ENCODE data around the gene MEI1. TPM values are rescaled to one million over a fixed set of nuclear protein-coding genes. Genes with fewer than 3 reads are reported as not detected.
A peak's percentile ranks its signal among the peaks of the same experiment; 100 is the strongest.
"Not testable (repeated sequence)": the region's sequence is repeated elsewhere in the genome, so short reads cannot be mapped to it uniquely, and the experiment has no call there.

MEI1 gene
- total RNA-seq, 4 donors from 2014 or later, result 0.29 TPM; not detected in 3

DNA sequence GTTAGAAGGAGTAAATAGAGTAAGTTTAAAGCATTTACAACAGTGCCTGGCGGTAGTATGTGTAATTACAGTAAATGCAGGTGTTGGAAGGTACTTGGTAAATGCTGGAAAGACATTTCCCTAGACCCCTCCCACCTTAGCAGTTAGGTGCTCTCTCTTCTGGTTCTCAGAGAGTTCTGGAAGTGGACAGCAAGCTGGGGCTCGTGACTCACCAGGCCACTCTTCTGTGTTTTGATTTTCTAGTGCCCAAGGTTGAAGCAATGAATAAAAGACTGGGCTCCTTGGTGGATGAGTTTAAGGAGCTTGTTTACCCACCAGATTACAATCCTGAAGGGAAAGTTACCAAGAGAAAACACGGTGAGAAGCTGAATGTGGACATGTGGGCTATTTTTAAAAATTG, 38.2 kb upstream of the MEI1 start:
- TF ChIP-seq CTCF (IDR thresholded peaks at IDR 0.05 in 4 of 5, conservative IDR thresholded peaks at IDR 0.05 in 1 of 5) (no peak), POLR2A (IDR thresholded peaks at IDR 0.05) (no peak)
- DNase-seq (no peak), ATAC-seq (no peak)
- no peak overlapping the region for H3K4me3 ChIP-seq
- no peaks in the 10 kb centered on the region for H3K9me3 ChIP-seq
- peaks cover 4 to 81% of the 10 kb centered on the region in 2 donors for H3K36me3 ChIP-seq
- no peaks in the 10 kb centered on the region for H3K27me3 ChIP-seq
- in situ Hi-C loops (cut with MboI; ENCODE audit: low sequenced_read_pairs in 4 of 4), result no loop called here
- peak overlapping the region in 3 of 4 donors; percentile 39 to 55 (median 54) for H3K27ac ChIP-seq
- peaks cover 0 to 5% of the 10 kb centered on the region in 2 donors for H3K4me1 ChIP-seq
- intact Hi-C loops (cut with DNase I; ENCODE audit: low total_unique reads), result no loop called here

DNA sequence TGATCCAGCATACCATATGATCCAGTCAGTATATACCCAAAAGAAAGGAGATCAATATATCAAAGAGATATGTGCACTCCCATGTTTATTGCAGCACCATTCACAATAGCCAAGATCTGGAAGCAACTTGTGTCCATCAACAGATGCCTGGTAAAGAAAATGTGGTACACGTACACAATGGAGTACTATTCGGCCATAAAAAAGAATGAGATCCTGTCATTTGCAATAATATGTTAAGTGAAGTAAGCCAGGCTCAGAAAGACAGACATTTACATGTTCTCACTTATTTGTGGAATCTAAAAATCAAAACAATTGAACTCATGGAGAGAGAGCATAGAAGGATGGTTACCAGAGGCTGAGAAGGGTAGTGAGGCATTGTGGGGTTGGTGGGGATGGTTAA, 37.6 kb upstream of the MEI1 start:
- no peak overlapping the region for H3K4me3 ChIP-seq
- no peak for DNase-seq
- no peak overlapping the region for H3K27ac ChIP-seq
- in situ Hi-C loops (cut with MboI; ENCODE audit: low sequenced_read_pairs in 4 of 4) (no loop called here), intact Hi-C loops (cut with DNase I; ENCODE audit: low total_unique reads) (no loop called here)
- H3K9me3 ChIP-seq, result no peaks in the 10 kb centered on the region
- TF ChIP-seq CTCF (IDR thresholded peaks at IDR 0.05 in 4 of 5, conservative IDR thresholded peaks at IDR 0.05 in 1 of 5) (no peak), POLR2A (IDR thresholded peaks at IDR 0.05) (no peak)
- ATAC-seq, result no peak
- H3K36me3 ChIP-seq, result peaks cover 4 to 75% of the 10 kb centered on the region in 2 donors
- H3K27me3 ChIP-seq, result no peaks in the 10 kb centered on the region
- peaks cover 0 to 5% of the 10 kb centered on the region in 2 donors for H3K4me1 ChIP-seq

DNA sequence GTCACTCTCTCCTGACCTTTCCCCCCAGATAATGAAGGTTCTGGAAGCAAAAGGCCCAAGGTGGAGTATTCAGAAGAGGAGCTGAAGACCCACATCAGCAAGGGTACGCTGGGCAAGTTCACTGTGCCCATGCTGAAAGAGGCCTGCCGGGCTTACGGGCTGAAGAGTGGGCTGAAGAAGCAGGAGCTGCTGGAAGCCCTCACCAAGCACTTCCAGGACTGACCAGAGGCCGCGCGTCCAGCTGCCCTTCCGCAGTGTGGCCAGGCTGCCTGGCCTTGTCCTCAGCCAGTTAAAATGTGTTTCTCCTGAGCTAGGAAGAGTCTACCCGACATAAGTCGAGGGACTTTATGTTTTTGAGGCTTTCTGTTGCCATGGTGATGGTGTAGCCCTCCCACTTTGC, 35.7 kb upstream of the MEI1 start:
- Histone ChIP-seq H3K4me1 (peaks cover 0 to 14% of the 10 kb centered on the region in 2 donors), H3K36me3 (peaks cover 0 to 56% of the 10 kb centered on the region in 2 donors)
- ATAC-seq; H3K9me3 ChIP-seq; H3K27me3 ChIP-seq; H3K27ac ChIP-seq; DNase-seq; H3K4me3 ChIP-seq; intact Hi-C loops (cut with DNase I; ENCODE audit: low total_unique reads); in situ Hi-C loops (cut with MboI; ENCODE audit: low sequenced_read_pairs in 4 of 4): not testable (repeated sequence)

GRCh38 chr22:41664490-41664889, 34.8 kb upstream of the MEI1 start:
- in situ Hi-C loops (cut with MboI; ENCODE audit: low sequenced_read_pairs in 4 of 4), result no loop called here
- intact Hi-C loops (cut with DNase I; ENCODE audit: low total_unique reads), result no loop called here
- H3K36me3 ChIP-seq, result peaks cover 0 to 47% of the 10 kb centered on the region in 2 donors

DNA sequence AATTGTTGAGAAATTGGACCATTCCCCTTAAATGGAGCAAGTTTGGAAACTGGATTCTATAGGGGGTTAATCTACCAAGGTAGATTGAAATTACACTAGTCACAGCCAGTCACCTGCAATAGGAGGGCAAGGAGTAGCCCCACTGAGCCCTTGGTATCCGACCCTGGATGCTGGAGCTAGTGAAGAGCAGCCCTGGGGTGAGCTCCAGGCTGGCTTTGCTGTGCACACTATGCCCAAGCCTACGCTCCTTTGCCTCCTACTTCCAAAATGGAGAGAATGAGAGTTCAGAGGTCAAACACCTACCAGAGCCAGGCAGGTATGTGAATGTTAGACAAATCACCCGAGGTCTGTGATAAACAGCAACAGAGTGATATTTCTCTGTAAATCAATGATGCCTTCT, 34.4 kb upstream of the MEI1 start:
- ATAC-seq (no peak), DNase-seq (no peak)
- H3K27ac ChIP-seq, result peak overlapping the region in 1 of 4 donors; percentile 9
- H3K27me3 ChIP-seq, result no peaks in the 10 kb centered on the region
- no peak overlapping the region for H3K4me3 ChIP-seq
- H3K4me1 ChIP-seq, result peaks cover 0 to 14% of the 10 kb centered on the region in 2 donors
- intact Hi-C loops (cut with DNase I; ENCODE audit: low total_unique reads), result no loop called here
- TF ChIP-seq CTCF (IDR thresholded peaks at IDR 0.05 in 4 of 5, conservative IDR thresholded peaks at IDR 0.05 in 1 of 5), result no peak
- TF ChIP-seq POLR2A (IDR thresholded peaks at IDR 0.05), result no peak
- in situ Hi-C loops (cut with MboI; ENCODE audit: low sequenced_read_pairs in 4 of 4), result no loop called here
- H3K9me3 ChIP-seq, result no peaks in the 10 kb centered on the region
- H3K36me3 ChIP-seq, result peaks cover 0 to 44% of the 10 kb centered on the region in 2 donors

More at GRCh38 chr22:41664490-41664889, 34.8 kb upstream of the MEI1 start:
- TF ChIP-seq POLR2A (IDR thresholded peaks at IDR 0.05), result no peak
- DNase-seq (no peak), ATAC-seq (no peak)
- Histone ChIP-seq H3K27ac (no peak overlapping the region), H3K4me3 (no peak overlapping the region), H3K27me3 (no peaks in the 10 kb centered on the region), H3K4me1 (peaks cover 0 to 14% of the 10 kb centered on the region in 2 donors), H3K9me3 (no peaks in the 10 kb centered on the region)

All from gastrocnemius medialis (tissue), 4 donors.